ENCODE measurements around the gene HMGB1.
A peak's percentile ranks its signal among the peaks of the same experiment; 100 is the strongest.
"Not testable (repeated sequence)": the region's sequence is repeated elsewhere in the genome, so short reads cannot be mapped to it uniquely, and the experiment has no call there.

HMGB1 gene

DNA sequence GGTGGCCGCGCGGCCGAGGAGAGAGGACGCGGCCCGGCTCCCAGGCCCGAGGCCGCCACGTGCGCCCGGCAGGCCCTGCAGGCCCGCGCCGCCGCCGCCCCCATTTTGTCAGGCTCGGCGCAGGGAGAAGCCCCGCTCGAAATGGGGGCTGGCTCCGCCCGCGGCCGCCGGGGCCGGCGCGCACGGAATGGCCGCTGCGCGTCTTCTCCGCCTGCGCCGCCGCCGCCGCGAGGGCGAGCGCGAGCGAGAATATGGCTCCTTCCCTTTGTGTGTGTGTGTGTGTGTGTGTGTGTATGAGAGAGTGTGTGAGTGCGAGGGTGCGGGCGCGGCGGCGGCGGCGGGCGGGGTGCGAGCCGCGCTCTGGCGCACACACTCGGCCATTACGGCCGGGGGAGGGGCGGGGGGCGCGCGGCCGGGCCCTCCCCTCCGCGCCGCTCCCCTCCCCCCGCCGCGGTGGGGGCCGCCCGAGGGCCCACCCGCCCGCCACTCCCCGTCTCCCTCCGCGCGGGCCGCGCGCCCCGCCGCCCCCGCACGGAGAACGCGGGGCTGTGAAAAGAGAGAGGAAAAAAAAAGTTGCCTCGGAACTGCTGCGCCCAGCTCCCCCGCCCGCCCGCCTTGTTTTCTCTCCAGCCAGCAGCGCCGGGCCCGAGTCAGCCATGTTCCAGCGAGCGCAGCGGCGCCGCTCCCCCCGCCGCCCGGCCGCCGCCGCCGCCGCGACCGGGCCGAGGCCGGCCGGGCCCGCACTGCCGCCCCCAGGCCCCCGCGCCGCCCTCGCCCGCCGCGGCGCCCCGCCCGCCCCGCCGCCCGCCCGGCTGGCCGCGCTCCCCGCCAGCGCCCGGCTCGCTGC, 1.0 kb downstream of the HMGB1 start:
- H3K4me3 ChIP-seq (ENCODE audit: low read length, poor library complexity, severe bottlenecking) = peak overlapping the region; percentile 87
- H3K27me3 ChIP-seq (ENCODE audit: insufficient read depth, low read length, poor library complexity, severe bottlenecking) = peaks cover 5% of the 10 kb centered on the region
- H2AFZ ChIP-seq (ENCODE audit: low read length) = no peak overlapping the region
- no peaks in the 10 kb centered on the region for H3K9me2 ChIP-seq (replicated peaks; ENCODE audit: low read depth, low read length)
- H3K4me2 ChIP-seq (ENCODE audit: low read depth, low read length, poor library complexity, severe bottlenecking) = peak overlapping the region; percentile 99
- peaks cover 59% of the 10 kb centered on the region for H3K79me2 ChIP-seq (ENCODE audit: insufficient read depth, low read length)
- peaks cover 31% of the 10 kb centered on the region for H3K36me3 ChIP-seq (ENCODE audit: insufficient read depth, low read length)
- peak overlapping the region; percentile 87 for H3K9ac ChIP-seq (ENCODE audit: low read depth, low read length, poor library complexity, severe bottlenecking)
- peaks cover 45% of the 10 kb centered on the region for H3K4me1 ChIP-seq (ENCODE audit: insufficient read depth, low read length, poor library complexity, severe bottlenecking)
- peaks cover 21% of the 10 kb centered on the region for H3F3A ChIP-seq (ENCODE audit: low read depth)
- no peaks in the 10 kb centered on the region for H3K9me3 ChIP-seq (ENCODE audit: insufficient read depth, low read depth, low read length)
- peaks cover 29% of the 10 kb centered on the region for H4K20me1 ChIP-seq (ENCODE audit: insufficient read depth, low read length, poor library complexity, severe bottlenecking)
- TF ChIP-seq EZH2phosphoT487 (IDR thresholded peaks at IDR 0.05; ENCODE audit: borderline replicate concordance) = no peak
- TF ChIP-seq, protein P1, sequence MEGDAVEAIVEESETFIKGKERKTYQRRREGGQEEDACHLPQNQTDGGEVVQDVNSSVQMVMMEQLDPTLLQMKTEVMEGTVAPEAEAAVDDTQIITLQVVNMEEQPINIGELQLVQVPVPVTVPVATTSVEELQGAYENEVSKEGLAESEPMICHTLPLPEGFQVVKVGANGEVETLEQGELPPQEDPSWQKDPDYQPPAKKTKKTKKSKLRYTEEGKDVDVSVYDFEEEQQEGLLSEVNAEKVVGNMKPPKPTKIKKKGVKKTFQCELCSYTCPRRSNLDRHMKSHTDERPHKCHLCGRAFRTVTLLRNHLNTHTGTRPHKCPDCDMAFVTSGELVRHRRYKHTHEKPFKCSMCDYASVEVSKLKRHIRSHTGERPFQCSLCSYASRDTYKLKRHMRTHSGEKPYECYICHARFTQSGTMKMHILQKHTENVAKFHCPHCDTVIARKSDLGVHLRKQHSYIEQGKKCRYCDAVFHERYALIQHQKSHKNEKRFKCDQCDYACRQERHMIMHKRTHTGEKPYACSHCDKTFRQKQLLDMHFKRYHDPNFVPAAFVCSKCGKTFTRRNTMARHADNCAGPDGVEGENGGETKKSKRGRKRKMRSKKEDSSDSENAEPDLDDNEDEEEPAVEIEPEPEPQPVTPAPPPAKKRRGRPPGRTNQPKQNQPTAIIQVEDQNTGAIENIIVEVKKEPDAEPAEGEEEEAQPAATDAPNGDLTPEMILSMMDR (conservative IDR thresholded peaks at IDR 0.05; ENCODE audit: low read length) = no peak

DNA sequence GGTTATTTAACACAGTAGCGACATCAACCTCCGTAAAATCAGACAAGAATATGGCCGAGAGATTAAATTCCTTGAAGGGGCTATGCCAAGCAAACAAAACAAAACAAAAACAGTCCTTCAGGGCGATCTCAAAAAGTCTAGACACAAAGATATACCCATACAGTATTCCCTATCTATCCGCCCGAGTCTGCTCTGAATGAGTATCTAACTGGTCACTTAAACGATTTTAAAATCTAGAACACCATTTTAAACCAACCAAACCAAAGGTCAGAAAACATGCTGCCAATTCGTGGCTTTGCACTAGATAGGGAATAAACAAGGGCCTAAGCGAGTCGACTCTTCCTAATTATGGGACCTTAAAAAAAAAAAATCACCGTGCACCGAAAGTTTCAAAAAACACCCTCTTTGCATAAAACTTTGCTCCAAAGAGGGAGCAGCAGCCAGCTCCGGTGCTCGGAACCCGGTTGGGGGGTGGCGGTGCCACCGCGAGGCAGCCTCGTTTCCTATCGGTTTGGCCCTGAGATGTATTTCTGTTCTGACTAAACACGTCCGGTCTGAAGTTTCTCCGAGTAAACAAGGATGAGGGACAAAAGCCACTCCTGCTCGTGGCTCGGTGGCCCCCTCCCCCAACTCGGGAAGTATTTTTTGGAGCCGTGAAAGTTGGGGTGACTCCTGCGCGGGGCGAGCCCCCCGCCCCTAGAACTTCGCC, 1.8 kb downstream of the HMGB1 start:
- no peaks in the 10 kb centered on the region for H3K9me2 ChIP-seq (replicated peaks; ENCODE audit: low read depth, low read length)
- H3K79me2 ChIP-seq (ENCODE audit: insufficient read depth, low read length) = peaks cover 67% of the 10 kb centered on the region
- no peak overlapping the region for H2AFZ ChIP-seq (ENCODE audit: low read length)
- H3K4me1 ChIP-seq (ENCODE audit: insufficient read depth, low read length, poor library complexity, severe bottlenecking) = peaks cover 50% of the 10 kb centered on the region
- peaks cover 5% of the 10 kb centered on the region for H3K27me3 ChIP-seq (ENCODE audit: insufficient read depth, low read length, poor library complexity, severe bottlenecking)
- peak overlapping the region; percentile 99 for H3K4me2 ChIP-seq (ENCODE audit: low read depth, low read length, poor library complexity, severe bottlenecking)
- peaks cover 37% of the 10 kb centered on the region for H4K20me1 ChIP-seq (ENCODE audit: insufficient read depth, low read length, poor library complexity, severe bottlenecking)
- peaks cover 39% of the 10 kb centered on the region for H3K36me3 ChIP-seq (ENCODE audit: insufficient read depth, low read length)
- no peaks in the 10 kb centered on the region for H3K9me3 ChIP-seq (ENCODE audit: insufficient read depth, low read depth, low read length)
- peak overlapping the region; percentile 87 for H3K9ac ChIP-seq (ENCODE audit: low read depth, low read length, poor library complexity, severe bottlenecking)
- peaks cover 23% of the 10 kb centered on the region for H3F3A ChIP-seq (ENCODE audit: low read depth)
- TF ChIP-seq EZH2phosphoT487 (IDR thresholded peaks at IDR 0.05; ENCODE audit: borderline replicate concordance) = no peak
- TF ChIP-seq, protein P1 (conservative IDR thresholded peaks at IDR 0.05; ENCODE audit: low read length) = no peak
- H3K4me3 ChIP-seq (ENCODE audit: low read length, poor library complexity, severe bottlenecking) = peak overlapping the region; percentile 87

DNA sequence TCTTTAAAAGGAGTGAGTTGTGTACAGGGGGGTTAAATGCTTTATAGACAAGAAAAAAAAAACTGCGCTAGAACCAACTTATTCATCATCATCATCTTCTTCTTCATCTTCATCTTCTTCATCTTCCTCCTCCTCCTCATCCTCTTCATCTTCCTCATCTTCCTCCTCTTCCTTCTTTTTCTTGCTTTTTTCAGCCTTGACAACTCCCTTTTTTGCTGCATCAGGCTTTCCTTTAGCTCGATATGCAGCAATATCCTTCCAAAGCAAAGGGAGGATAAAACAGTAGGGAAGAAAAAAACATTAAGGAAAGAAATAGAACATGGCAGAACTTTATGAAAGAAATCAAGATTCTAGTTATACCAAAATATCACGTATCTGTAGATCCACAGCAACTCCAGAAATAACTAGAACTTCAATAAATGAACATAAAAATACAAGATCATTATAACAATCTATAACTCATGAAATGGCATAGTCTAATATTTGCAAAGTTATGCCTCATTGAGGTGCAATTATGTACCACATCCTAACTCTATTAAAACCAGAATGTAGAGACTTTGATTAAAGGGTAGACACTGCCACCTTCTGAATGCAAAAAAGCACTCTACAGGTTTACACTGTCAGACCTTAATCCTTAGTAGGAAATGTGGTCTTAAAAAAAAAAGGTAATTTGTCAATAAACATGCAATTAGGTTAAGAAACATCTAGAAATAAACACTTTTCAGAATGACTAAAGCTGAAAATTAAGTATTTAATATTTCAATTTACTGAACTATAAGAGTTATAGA, 4.3 kb downstream of the HMGB1 start:
- H3K27me3 ChIP-seq (ENCODE audit: insufficient read depth, low read length, poor library complexity, severe bottlenecking) = not testable (repeated sequence)
- Histone ChIP-seq H3K4me2 (ENCODE audit: low read depth, low read length, poor library complexity, severe bottlenecking) (peak overlapping the region; percentile 99), H3K9ac (ENCODE audit: low read depth, low read length, poor library complexity, severe bottlenecking) (peak overlapping the region; percentile 87)

More for the DNA sequence above, 4.3 kb downstream of the HMGB1 start:
- peaks cover 27% of the 10 kb centered on the region for H3F3A ChIP-seq (ENCODE audit: low read depth)
- TF ChIP-seq, protein P1 (conservative IDR thresholded peaks at IDR 0.05; ENCODE audit: low read length) = peak; percentile 70
- H3K4me3 ChIP-seq (ENCODE audit: low read length, poor library complexity, severe bottlenecking) = peak overlapping the region; percentile 87
- peaks cover 64% of the 10 kb centered on the region for H3K79me2 ChIP-seq (ENCODE audit: insufficient read depth, low read length)
- H3K9me3 ChIP-seq (ENCODE audit: insufficient read depth, low read depth, low read length); H2AFZ ChIP-seq (ENCODE audit: low read length); H3K9me2 ChIP-seq (replicated peaks; ENCODE audit: low read depth, low read length): not testable (repeated sequence)
- peaks cover 50% of the 10 kb centered on the region for H3K36me3 ChIP-seq (ENCODE audit: insufficient read depth, low read length)
- peaks cover 35% of the 10 kb centered on the region for H3K4me1 ChIP-seq (ENCODE audit: insufficient read depth, low read length, poor library complexity, severe bottlenecking)
- H4K20me1 ChIP-seq (ENCODE audit: insufficient read depth, low read length, poor library complexity, severe bottlenecking) = peaks cover 41% of the 10 kb centered on the region
